Gastrocnemius medialis (tissue), 4 donors: ENCODE results near the gene SLC6A6.

Source experiments
- POLR2A ChIP-seq, 2 donors: fragments of 450-650 bp; IDR thresholded peaks; one replicate each; pipeline ENCODE4 v1.6.1; 2017; ENCODE audit warnings: antibody characterized with exemption in 2 of 2, mild to moderate bottlenecking in 2 of 2, moderate library complexity in 2 of 2
- TF ChIP-seq, protein P1 (sequence below), 5 experiments: fragments of 450-650 bp in 3 of 5; fragments of 200-600 bp in 2 of 5; sonication (generic) in 2 of 5; IDR thresholded peaks in 4 of 5; conservative IDR thresholded peaks in 1 of 5; 1 replicate in 4 of 5; 2 replicates in 1 of 5; pipeline ENCODE4 v1.5.1; 2016 to 2019; ENCODE audit warnings: antibody characterized with exemption in 5 of 5, mild to moderate bottlenecking in 3 of 5, moderate library complexity in 3 of 5

DNA sequence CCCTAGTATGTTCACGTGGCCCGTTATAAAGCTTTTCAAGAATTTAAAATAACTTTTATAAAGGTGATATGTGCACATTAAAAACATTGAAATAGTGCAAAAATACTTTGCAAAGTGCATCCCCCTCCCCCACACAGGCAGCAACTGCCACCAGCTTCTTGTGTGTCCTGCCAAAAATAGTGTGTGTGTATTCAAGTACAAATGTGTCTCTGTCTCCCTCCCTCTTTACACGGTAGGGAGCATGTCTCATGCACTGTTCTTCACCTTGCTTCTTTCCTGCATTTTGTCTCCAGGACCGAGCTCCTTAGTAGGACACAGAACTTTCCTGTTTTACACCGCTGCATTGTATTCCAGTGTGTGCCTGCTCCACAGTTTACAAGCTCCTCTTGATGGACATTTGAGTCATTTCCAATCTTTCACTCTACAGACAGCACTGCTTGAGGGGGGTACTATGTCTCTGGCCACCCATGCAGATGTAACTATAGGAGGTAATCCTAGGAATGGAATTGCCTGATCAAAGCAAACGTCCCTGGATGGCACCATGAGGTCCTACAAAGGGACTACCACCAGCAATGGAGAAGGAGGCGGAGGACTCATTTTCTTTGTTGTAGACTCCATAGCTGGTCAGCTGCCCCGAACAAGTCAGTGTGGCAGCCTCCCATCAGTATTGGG, 52.4 kb downstream of the SLC6A6 start:
- TF ChIP-seq, protein P1, sequence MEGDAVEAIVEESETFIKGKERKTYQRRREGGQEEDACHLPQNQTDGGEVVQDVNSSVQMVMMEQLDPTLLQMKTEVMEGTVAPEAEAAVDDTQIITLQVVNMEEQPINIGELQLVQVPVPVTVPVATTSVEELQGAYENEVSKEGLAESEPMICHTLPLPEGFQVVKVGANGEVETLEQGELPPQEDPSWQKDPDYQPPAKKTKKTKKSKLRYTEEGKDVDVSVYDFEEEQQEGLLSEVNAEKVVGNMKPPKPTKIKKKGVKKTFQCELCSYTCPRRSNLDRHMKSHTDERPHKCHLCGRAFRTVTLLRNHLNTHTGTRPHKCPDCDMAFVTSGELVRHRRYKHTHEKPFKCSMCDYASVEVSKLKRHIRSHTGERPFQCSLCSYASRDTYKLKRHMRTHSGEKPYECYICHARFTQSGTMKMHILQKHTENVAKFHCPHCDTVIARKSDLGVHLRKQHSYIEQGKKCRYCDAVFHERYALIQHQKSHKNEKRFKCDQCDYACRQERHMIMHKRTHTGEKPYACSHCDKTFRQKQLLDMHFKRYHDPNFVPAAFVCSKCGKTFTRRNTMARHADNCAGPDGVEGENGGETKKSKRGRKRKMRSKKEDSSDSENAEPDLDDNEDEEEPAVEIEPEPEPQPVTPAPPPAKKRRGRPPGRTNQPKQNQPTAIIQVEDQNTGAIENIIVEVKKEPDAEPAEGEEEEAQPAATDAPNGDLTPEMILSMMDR (IDR thresholded peaks at IDR 0.05 in 4 of 5, conservative IDR thresholded peaks at IDR 0.05 in 1 of 5): no peak
- TF ChIP-seq POLR2A (IDR thresholded peaks at IDR 0.05): no peak
